ENCODE results near the gene CDX1.

Gene CDX1

GRCh38 chr5:150144879-150145278 is 21.7 kb upstream of the CDX1 start:
- Histone ChIP-seq H3K27ac (ENCODE audit: low read depth in 2 of 2, low read length in 2 of 2) (peak overlapping the region; percentile 31 to 72), H3K9ac (ENCODE audit: low read depth in 1 of 2, low read length in 2 of 2) (no peak overlapping the region), H3K36me3 (ENCODE audit: control insufficient read depth in 2 of 2, insufficient read depth in 2 of 2, low read length in 2 of 2) (no peaks in the 10 kb centered on the region), H3K4me1 (ENCODE audit: control insufficient read depth in 2 of 2, insufficient read depth in 2 of 2, low read length in 2 of 2) (peaks cover 17 to 20% of the 10 kb centered on the region in 2 donors), H3K27me3 (ENCODE audit: control insufficient read depth in 2 of 2, insufficient read depth in 2 of 2, low read length in 2 of 2) (no peaks in the 10 kb centered on the region), H3K4me3 (ENCODE audit: low read length in 2 of 2) (no peak overlapping the region), H3K9me3 (ENCODE audit: control insufficient read depth in 2 of 2, low read length in 2 of 2) (no peaks in the 10 kb centered on the region)

GRCh38 chr5:150146235-150146634 is 20.3 kb upstream of the CDX1 start:
- H3K27me3 ChIP-seq (ENCODE audit: control insufficient read depth in 2 of 2, insufficient read depth in 2 of 2, low read length in 2 of 2) = no peaks in the 10 kb centered on the region
- H3K9me3 ChIP-seq (ENCODE audit: control insufficient read depth in 2 of 2, low read length in 2 of 2) = no peaks in the 10 kb centered on the region
- no peak overlapping the region for H3K9ac ChIP-seq (ENCODE audit: low read depth in 1 of 2, low read length in 2 of 2)
- H3K27ac ChIP-seq (ENCODE audit: low read depth in 2 of 2, low read length in 2 of 2) = no peak overlapping the region
- H3K4me1 ChIP-seq (ENCODE audit: control insufficient read depth in 2 of 2, insufficient read depth in 2 of 2, low read length in 2 of 2) = peaks cover 9 to 15% of the 10 kb centered on the region in 2 donors
- no peaks in the 10 kb centered on the region for H3K36me3 ChIP-seq (ENCODE audit: control insufficient read depth in 2 of 2, insufficient read depth in 2 of 2, low read length in 2 of 2)
- no peak overlapping the region for H3K4me3 ChIP-seq (ENCODE audit: low read length in 2 of 2)

GRCh38 chr5:150146862-150147601 is 19.5 kb upstream of the CDX1 start:
- peak overlapping the region in 1 of 2 donors; percentile 9 for H3K27ac ChIP-seq (ENCODE audit: low read depth in 2 of 2, low read length in 2 of 2)
- H3K27me3 ChIP-seq (ENCODE audit: control insufficient read depth in 2 of 2, insufficient read depth in 2 of 2, low read length in 2 of 2) = no peaks in the 10 kb centered on the region
- no peaks in the 10 kb centered on the region for H3K36me3 ChIP-seq (ENCODE audit: control insufficient read depth in 2 of 2, insufficient read depth in 2 of 2, low read length in 2 of 2)
- peaks cover 9 to 12% of the 10 kb centered on the region in 2 donors for H3K4me1 ChIP-seq (ENCODE audit: control insufficient read depth in 2 of 2, insufficient read depth in 2 of 2, low read length in 2 of 2)
- H3K9me3 ChIP-seq (ENCODE audit: control insufficient read depth in 2 of 2, low read length in 2 of 2) = no peaks in the 10 kb centered on the region
- H3K9ac ChIP-seq (ENCODE audit: low read depth in 1 of 2, low read length in 2 of 2) = no peak overlapping the region
- no peak overlapping the region for H3K4me3 ChIP-seq (ENCODE audit: low read length in 2 of 2)

GRCh38 chr5:150147670-150148069 is 18.9 kb upstream of the CDX1 start:
- Histone ChIP-seq H3K27me3 (ENCODE audit: control insufficient read depth in 2 of 2, insufficient read depth in 2 of 2, low read length in 2 of 2) (no peaks in the 10 kb centered on the region), H3K9me3 (ENCODE audit: control insufficient read depth in 2 of 2, low read length in 2 of 2) (no peaks in the 10 kb centered on the region), H3K4me1 (ENCODE audit: control insufficient read depth in 2 of 2, insufficient read depth in 2 of 2, low read length in 2 of 2) (peaks cover 7 to 12% of the 10 kb centered on the region in 2 donors), H3K27ac (ENCODE audit: low read depth in 2 of 2, low read length in 2 of 2) (peak overlapping the region; percentile 9 to 29), H3K36me3 (ENCODE audit: control insufficient read depth in 2 of 2, insufficient read depth in 2 of 2, low read length in 2 of 2) (no peaks in the 10 kb centered on the region), H3K4me3 (ENCODE audit: low read length in 2 of 2) (no peak overlapping the region), H3K9ac (ENCODE audit: low read depth in 1 of 2, low read length in 2 of 2) (no peak overlapping the region)

GRCh38 chr5:150148117-150148927 is 18.3 kb upstream of the CDX1 start:
- Histone ChIP-seq H3K4me3 (ENCODE audit: low read length in 2 of 2) (no peak overlapping the region), H3K36me3 (ENCODE audit: control insufficient read depth in 2 of 2, insufficient read depth in 2 of 2, low read length in 2 of 2) (no peaks in the 10 kb centered on the region), H3K27ac (ENCODE audit: low read depth in 2 of 2, low read length in 2 of 2) (peak overlapping the region; percentile 20 to 29), H3K9ac (ENCODE audit: low read depth in 1 of 2, low read length in 2 of 2) (no peak overlapping the region), H3K4me1 (ENCODE audit: control insufficient read depth in 2 of 2, insufficient read depth in 2 of 2, low read length in 2 of 2) (peaks cover 6 to 9% of the 10 kb centered on the region in 2 donors), H3K27me3 (ENCODE audit: control insufficient read depth in 2 of 2, insufficient read depth in 2 of 2, low read length in 2 of 2) (no peaks in the 10 kb centered on the region), H3K9me3 (ENCODE audit: control insufficient read depth in 2 of 2, low read length in 2 of 2) (no peaks in the 10 kb centered on the region)

- Histone ChIP-seq H3K36me3 (ENCODE audit: control insufficient read depth in 2 of 2, insufficient read depth in 2 of 2, low read length in 2 of 2) (no peaks in the 10 kb centered on the region), H3K27me3 (ENCODE audit: control insufficient read depth in 2 of 2, insufficient read depth in 2 of 2, low read length in 2 of 2) (no peaks in the 10 kb centered on the region), H3K9ac (ENCODE audit: low read depth in 1 of 2, low read length in 2 of 2) (no peak overlapping the region), H3K27ac (ENCODE audit: low read depth in 2 of 2, low read length in 2 of 2) (no peak overlapping the region), H3K4me1 (ENCODE audit: control insufficient read depth in 2 of 2, insufficient read depth in 2 of 2, low read length in 2 of 2) (peaks cover 4 to 6% of the 10 kb centered on the region in 2 donors), H3K9me3 (ENCODE audit: control insufficient read depth in 2 of 2, low read length in 2 of 2) (no peaks in the 10 kb centered on the region), H3K4me3 (ENCODE audit: low read length in 2 of 2) (no peak overlapping the region)
Observed at GRCh38 chr5:150149618-150150017, 17.0 kb upstream of the CDX1 start.

GRCh38 chr5:150152636-150153462 is 13.7 kb upstream of the CDX1 start:
- Histone ChIP-seq H3K36me3 (ENCODE audit: control insufficient read depth in 2 of 2, insufficient read depth in 2 of 2, low read length in 2 of 2) (no peaks in the 10 kb centered on the region), H3K9ac (ENCODE audit: low read depth in 1 of 2, low read length in 2 of 2) (no peak overlapping the region), H3K4me1 (ENCODE audit: control insufficient read depth in 2 of 2, insufficient read depth in 2 of 2, low read length in 2 of 2) (peaks cover 4 to 11% of the 10 kb centered on the region in 2 donors), H3K27me3 (ENCODE audit: control insufficient read depth in 2 of 2, insufficient read depth in 2 of 2, low read length in 2 of 2) (no peaks in the 10 kb centered on the region), H3K27ac (ENCODE audit: low read depth in 2 of 2, low read length in 2 of 2) (peak overlapping the region; percentile 12 to 77), H3K9me3 (ENCODE audit: control insufficient read depth in 2 of 2, low read length in 2 of 2) (no peaks in the 10 kb centered on the region), H3K4me3 (ENCODE audit: low read length in 2 of 2) (peak overlapping the region in 1 of 2 donors; percentile 65)

GRCh38 chr5:150153483-150153882 is 13.1 kb upstream of the CDX1 start:
- Histone ChIP-seq H3K4me1 (ENCODE audit: control insufficient read depth in 2 of 2, insufficient read depth in 2 of 2, low read length in 2 of 2) (peaks cover 4 to 5% of the 10 kb centered on the region in 2 donors), H3K4me3 (ENCODE audit: low read length in 2 of 2) (peak overlapping the region in 1 of 2 donors; percentile 65), H3K9ac (ENCODE audit: low read depth in 1 of 2, low read length in 2 of 2) (no peak overlapping the region), H3K9me3 (ENCODE audit: control insufficient read depth in 2 of 2, low read length in 2 of 2) (no peaks in the 10 kb centered on the region), H3K36me3 (ENCODE audit: control insufficient read depth in 2 of 2, insufficient read depth in 2 of 2, low read length in 2 of 2) (no peaks in the 10 kb centered on the region), H3K27ac (ENCODE audit: low read depth in 2 of 2, low read length in 2 of 2) (peak overlapping the region; percentile 12 to 77), H3K27me3 (ENCODE audit: control insufficient read depth in 2 of 2, insufficient read depth in 2 of 2, low read length in 2 of 2) (no peaks in the 10 kb centered on the region)

- H3K9ac ChIP-seq (ENCODE audit: low read depth in 1 of 2, low read length in 2 of 2) = peak overlapping the region; percentile 24 to 44
- H3K27ac ChIP-seq (ENCODE audit: low read depth in 2 of 2, low read length in 2 of 2) = peak overlapping the region; percentile 73 to 77
- no peaks in the 10 kb centered on the region for H3K36me3 ChIP-seq (ENCODE audit: control insufficient read depth in 2 of 2, insufficient read depth in 2 of 2, low read length in 2 of 2)
- no peaks in the 10 kb centered on the region for H3K27me3 ChIP-seq (ENCODE audit: control insufficient read depth in 2 of 2, insufficient read depth in 2 of 2, low read length in 2 of 2)
- H3K4me1 ChIP-seq (ENCODE audit: control insufficient read depth in 2 of 2, insufficient read depth in 2 of 2, low read length in 2 of 2) = peaks cover 4 to 5% of the 10 kb centered on the region in 2 donors
- H3K4me3 ChIP-seq (ENCODE audit: low read length in 2 of 2) = peak overlapping the region; percentile 51 to 65
- H3K9me3 ChIP-seq (ENCODE audit: control insufficient read depth in 2 of 2, low read length in 2 of 2) = no peaks in the 10 kb centered on the region
Observed at GRCh38 chr5:150153957-150154617, 12.5 kb upstream of the CDX1 start.

All from mucosa of rectum (tissue), 2 donors.